ENCODE data around the gene CCDC83.

DNA sequence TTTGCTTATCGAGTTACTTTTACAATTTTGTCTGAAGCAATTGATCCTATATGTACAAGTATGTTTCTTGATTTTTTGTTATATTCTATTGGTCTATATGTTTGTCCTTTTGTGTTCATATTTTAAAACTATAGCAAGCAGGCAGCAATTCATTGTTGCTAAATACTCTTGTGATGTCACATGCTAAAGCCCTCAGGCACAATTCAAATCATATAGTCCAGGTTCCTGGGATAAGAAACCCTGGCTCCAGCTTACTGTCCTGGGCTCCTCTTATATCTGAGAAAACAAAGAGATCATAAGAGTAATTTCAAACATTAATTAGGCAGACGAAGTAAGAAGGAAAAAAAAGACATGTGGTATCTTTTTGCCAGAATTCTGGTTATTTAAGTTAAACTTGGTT, 6.6 kb upstream of the CCDC83 start:
- TF ChIP-seq POLR2A (IDR thresholded peaks at IDR 0.05) = no peak
- TF ChIP-seq, protein P1, sequence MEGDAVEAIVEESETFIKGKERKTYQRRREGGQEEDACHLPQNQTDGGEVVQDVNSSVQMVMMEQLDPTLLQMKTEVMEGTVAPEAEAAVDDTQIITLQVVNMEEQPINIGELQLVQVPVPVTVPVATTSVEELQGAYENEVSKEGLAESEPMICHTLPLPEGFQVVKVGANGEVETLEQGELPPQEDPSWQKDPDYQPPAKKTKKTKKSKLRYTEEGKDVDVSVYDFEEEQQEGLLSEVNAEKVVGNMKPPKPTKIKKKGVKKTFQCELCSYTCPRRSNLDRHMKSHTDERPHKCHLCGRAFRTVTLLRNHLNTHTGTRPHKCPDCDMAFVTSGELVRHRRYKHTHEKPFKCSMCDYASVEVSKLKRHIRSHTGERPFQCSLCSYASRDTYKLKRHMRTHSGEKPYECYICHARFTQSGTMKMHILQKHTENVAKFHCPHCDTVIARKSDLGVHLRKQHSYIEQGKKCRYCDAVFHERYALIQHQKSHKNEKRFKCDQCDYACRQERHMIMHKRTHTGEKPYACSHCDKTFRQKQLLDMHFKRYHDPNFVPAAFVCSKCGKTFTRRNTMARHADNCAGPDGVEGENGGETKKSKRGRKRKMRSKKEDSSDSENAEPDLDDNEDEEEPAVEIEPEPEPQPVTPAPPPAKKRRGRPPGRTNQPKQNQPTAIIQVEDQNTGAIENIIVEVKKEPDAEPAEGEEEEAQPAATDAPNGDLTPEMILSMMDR (IDR thresholded peaks at IDR 0.05 in 4 of 5, conservative IDR thresholded peaks at IDR 0.05 in 1 of 5) = no peak

Data from gastrocnemius medialis (tissue), 4 donors.